ENCODE data around the gene DNAH6. TPM values are rescaled to one million over a fixed set of nuclear protein-coding genes. Genes with fewer than 3 reads are reported as not detected.

Gene DNAH6
- total RNA-seq, 4 donors from 2014 or later, result 0.16 to 1.2 (median 0.47) TPM

- no peaks in the 10 kb centered on the region for H3K9me3 ChIP-seq
- no peak for TF ChIP-seq POLR2AphosphoS5 (IDR thresholded peaks at IDR 0.05)
- no peak for TF ChIP-seq EP300 (IDR thresholded peaks at IDR 0.05)
- no peak for TF ChIP-seq POLR2A (IDR thresholded peaks at IDR 0.05)
- no peak for TF ChIP-seq CTCF (IDR thresholded peaks at IDR 0.05)
- 83% methylated on average over 1 of the region's 1 CpG for WGBS
Measured at GRCh38 chr2:84652431-84652830, 136.1 kb downstream of the DNAH6 start.

DNA sequence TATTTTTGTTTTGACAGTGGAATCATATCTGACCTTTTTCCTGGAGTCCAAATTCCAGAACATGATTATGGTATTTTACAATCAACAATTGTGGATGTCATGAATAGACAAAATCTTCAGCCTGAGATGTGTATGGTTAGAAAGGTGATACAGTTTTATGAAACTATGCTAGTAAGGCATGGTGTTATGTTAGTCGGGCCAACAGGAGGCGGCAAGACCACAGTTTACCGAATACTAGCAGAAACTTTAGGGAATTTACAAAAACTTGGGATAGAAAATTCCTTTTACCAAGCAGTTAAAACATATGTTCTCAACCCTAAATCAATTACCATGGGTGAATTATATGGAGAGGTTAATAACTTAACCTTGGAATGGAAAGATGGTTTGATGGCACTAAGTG is 137.0 kb downstream of the DNAH6 start:
- Histone ChIP-seq H3K27me3 (no peaks in the 10 kb centered on the region), H3K4me3 (no peak overlapping the region), H3K9me3 (no peaks in the 10 kb centered on the region), H3K27ac (no peak overlapping the region), H3K36me3 (no peaks in the 10 kb centered on the region), H3K4me1 (no peaks in the 10 kb centered on the region)
- DNase-seq (ENCODE audit: low spot score in 2 of 2), result no peak
- TF ChIP-seq EP300 (IDR thresholded peaks at IDR 0.05) (no peak), POLR2AphosphoS5 (IDR thresholded peaks at IDR 0.05) (no peak), CTCF (IDR thresholded peaks at IDR 0.05) (no peak), POLR2A (IDR thresholded peaks at IDR 0.05) (no peak)
- WGBS, result 91% methylated on average over 3 of the region's 3 CpGs

More at GRCh38 chr2:84652431-84652830, 136.1 kb downstream of the DNAH6 start:
- DNase-seq (ENCODE audit: low spot score in 2 of 2), result no peak
- Histone ChIP-seq H3K4me1 (no peaks in the 10 kb centered on the region), H3K4me3 (no peak overlapping the region), H3K27me3 (no peaks in the 10 kb centered on the region), H3K36me3 (no peaks in the 10 kb centered on the region), H3K27ac (no peak overlapping the region)

DNA sequence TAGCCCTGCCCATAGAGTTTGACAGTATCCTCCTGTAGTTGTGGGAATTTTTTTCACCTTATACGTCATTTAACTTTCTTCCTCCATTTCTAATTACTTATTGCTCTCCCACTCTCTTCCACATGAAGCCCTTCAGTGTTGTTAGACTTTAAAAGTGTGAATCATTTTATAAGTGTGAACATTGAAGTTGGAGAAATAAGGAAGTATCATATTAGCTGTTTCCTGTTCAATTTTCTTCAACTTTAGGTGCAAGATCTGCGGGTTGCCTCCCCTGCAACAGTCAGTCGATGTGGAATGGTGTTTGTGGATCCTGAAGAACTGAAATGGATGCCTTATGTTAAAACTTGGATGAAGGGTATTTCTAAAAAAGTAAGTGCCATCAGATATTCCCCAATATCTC is 138.1 kb downstream of the DNAH6 start:
- Histone ChIP-seq H3K27ac (no peak overlapping the region), H3K36me3 (no peaks in the 10 kb centered on the region), H3K4me3 (no peak overlapping the region), H3K27me3 (no peaks in the 10 kb centered on the region), H3K4me1 (no peaks in the 10 kb centered on the region), H3K9me3 (no peaks in the 10 kb centered on the region)
- TF ChIP-seq EP300 (IDR thresholded peaks at IDR 0.05) (no peak), POLR2AphosphoS5 (IDR thresholded peaks at IDR 0.05) (no peak), POLR2A (IDR thresholded peaks at IDR 0.05) (no peak), CTCF (IDR thresholded peaks at IDR 0.05) (no peak)
- 79% methylated on average over 3 of the region's 3 CpGs for WGBS
- DNase-seq (ENCODE audit: low spot score in 2 of 2), result no peak

- no peak for DNase-seq (ENCODE audit: low spot score in 2 of 2)
- TF ChIP-seq POLR2A (IDR thresholded peaks at IDR 0.05) (no peak), CTCF (IDR thresholded peaks at IDR 0.05) (no peak), POLR2AphosphoS5 (IDR thresholded peaks at IDR 0.05) (no peak), EP300 (IDR thresholded peaks at IDR 0.05) (no peak)
- Histone ChIP-seq H3K4me1 (no peaks in the 10 kb centered on the region), H3K9me3 (no peaks in the 10 kb centered on the region), H3K27ac (no peak overlapping the region), H3K4me3 (no peak overlapping the region), H3K36me3 (no peaks in the 10 kb centered on the region), H3K27me3 (no peaks in the 10 kb centered on the region)
- WGBS, result 93% methylated on average over 5 of the region's 5 CpGs
Measured at GRCh38 chr2:84669122-84669521, 152.8 kb downstream of the DNAH6 start.

DNA sequence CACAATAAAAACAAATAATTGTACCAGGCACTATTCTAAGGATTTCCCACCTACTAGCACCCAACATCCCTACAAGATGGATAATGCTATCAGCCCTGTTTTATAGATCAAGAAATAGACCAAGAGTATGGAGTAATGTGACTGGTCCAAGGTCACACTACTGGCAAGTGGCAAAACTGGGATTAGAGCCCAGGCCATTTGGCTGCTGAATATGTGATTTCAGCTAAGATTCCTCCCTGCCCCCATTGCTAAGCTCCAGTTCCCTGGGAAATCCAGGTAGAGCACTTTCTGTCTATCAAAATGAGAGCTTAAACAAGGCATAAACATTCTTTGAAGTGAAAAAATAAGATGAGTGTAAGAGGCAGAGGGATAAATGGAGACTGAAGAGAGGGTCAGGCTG is 157.8 kb downstream of the DNAH6 start:
- Histone ChIP-seq H3K9me3 (no peaks in the 10 kb centered on the region), H3K4me1 (no peaks in the 10 kb centered on the region), H3K27ac (no peak overlapping the region), H3K36me3 (no peaks in the 10 kb centered on the region), H3K4me3 (no peak overlapping the region), H3K27me3 (no peaks in the 10 kb centered on the region)
- no peak for DNase-seq (ENCODE audit: low spot score in 2 of 2)
- no peak for TF ChIP-seq POLR2A (IDR thresholded peaks at IDR 0.05)
- no peak for TF ChIP-seq EP300 (IDR thresholded peaks at IDR 0.05)
- TF ChIP-seq POLR2AphosphoS5 (IDR thresholded peaks at IDR 0.05), result no peak
- no peak for TF ChIP-seq CTCF (IDR thresholded peaks at IDR 0.05)
